Neural progenitor cell (in vitro differentiated cells): ENCODE data around the gene POLN. TPM values are rescaled to one million over a fixed set of nuclear protein-coding genes. Genes with fewer than 3 reads are reported as not detected.

ENCODE experiments used
- DNase-seq: peaks from one replicate; pipeline ENCODE4 v3.0.0-alpha.2; 2016; ENCODE audit warnings: low spot score
- H2AFZ ChIP-seq: fragments of 200-600 bp; sonication (generic); replicated peaks from 2 replicates; pipeline ENCODE4 v1.6.1; 2016; ENCODE audit warnings: antibody characterized with exemption
- H3F3A ChIP-seq: fragments of 200-600 bp; sonication (generic); 2 replicates; pipeline ENCODE4 v1.6.1; 2016; ENCODE audit warnings: antibody characterized with exemption, low read depth
- H3K27ac ChIP-seq: fragments of 200-600 bp; sonication (generic); 2 replicates; pipeline ENCODE4 v1.5.1; 2016; ENCODE audit warnings: mild to moderate bottlenecking
- H3K27me3 ChIP-seq: fragments of 200-600 bp; sonication (generic); 2 replicates; pipeline ENCODE4 v1.6.1; 2016; ENCODE audit warnings: mild to moderate bottlenecking, moderate library complexity
- H3K36me3 ChIP-seq: fragments of 200-600 bp; sonication (generic); 2 replicates; pipeline ENCODE4 v1.5.1; 2016
- H3K4me1 ChIP-seq: fragments of 200-600 bp; sonication (generic); 2 replicates; pipeline ENCODE4 v1.6.1; 2016; ENCODE audit warnings: mixed run types
- H3K4me2 ChIP-seq: fragments of 200-600 bp; sonication (generic); 2 replicates; pipeline ENCODE4 v1.6.1; 2016
- H3K4me3 ChIP-seq: fragments of 200-600 bp; sonication (generic); 2 replicates; pipeline ENCODE4 v1.5.1; 2016
- H3K79me2 ChIP-seq: fragments of 200-600 bp; sonication (generic); 2 replicates; pipeline ENCODE4 v1.6.1; 2016; ENCODE audit warnings: low read depth
- H3K9ac ChIP-seq: fragments of 200-600 bp; sonication (generic); 2 replicates; pipeline ENCODE4 v1.6.1; 2016
- H3K9me3 ChIP-seq: fragments of 200-600 bp; sonication (generic); 2 replicates; pipeline ENCODE4 v1.5.1; 2016; ENCODE audit warnings: low read depth
- H4K20me1 ChIP-seq: fragments of 200-600 bp; sonication (generic); 2 replicates; pipeline ENCODE4 v1.6.1; 2016; ENCODE audit warnings: low read depth
- H3K27ac Mint-ChIP-seq: 3 replicates; pipeline ENCODE4 v1.8.0; 2021; ENCODE audit warnings: mixed read lengths
- H3K27me3 Mint-ChIP-seq: 2 replicates; pipeline ENCODE4 v1.8.0; 2022; ENCODE audit warnings: low read depth, mild to moderate bottlenecking, inconsistent platforms, moderate library complexity, mixed read lengths; ENCODE audit not compliant: insufficient read depth
- H3K36me3 Mint-ChIP-seq: 3 replicates; pipeline ENCODE4 v1.8.0; 2021; ENCODE audit warnings: mixed read lengths
- H3K4me1 Mint-ChIP-seq: 3 replicates; pipeline ENCODE4 v1.8.0; 2021; ENCODE audit warnings: mixed read lengths
- H3K4me3 Mint-ChIP-seq: 3 replicates; pipeline ENCODE4 v1.8.0; 2021; ENCODE audit warnings: mild to moderate bottlenecking, moderate library complexity, mixed read lengths
- H3K9me3 Mint-ChIP-seq: 3 replicates; pipeline ENCODE4 v1.8.0; 2020; ENCODE audit warnings: mixed read lengths
- CTCF ChIP-seq: fragments of 200-600 bp; sonication (generic); IDR thresholded peaks from 2 replicates; pipeline ENCODE4 v1.5.1; 2017; ENCODE audit warnings: antibody characterized with exemption, mild to moderate bottlenecking
- EZH2 ChIP-seq: fragments of 200-600 bp; sonication (generic); IDR thresholded peaks from 2 replicates; pipeline ENCODE4 v1.6.1; 2017; ENCODE audit warnings: antibody characterized with exemption, mild to moderate bottlenecking, moderate library complexity
- EZH2phosphoT487 ChIP-seq: fragments of 200-600 bp; sonication (generic); IDR thresholded peaks from 2 replicates; pipeline ENCODE4 v1.6.1; 2017; ENCODE audit warnings: antibody characterized with exemption
- total RNA-seq: library from RNA; depleted of rRNA; stranded (reverse); fragments of >200 nt; gene quantifications from 2 replicates; pipeline ENCODE4 v1.2.3, GENCODE V29; 2015; ENCODE audit warnings: low replicate concordance

POLN gene
- total RNA-seq, 1 donor from 2014 or later: 1.7 TPM

GRCh38 chr4:2057382-2058065 is 184.4 kb downstream of the POLN start:
- no peak for DNase-seq
- peak overlapping the region; percentile 74 for H3K4me2 ChIP-seq
- no peak overlapping the region for H3K9ac ChIP-seq
- H3K36me3 ChIP-seq: no peaks in the 10 kb centered on the region
- H3K9me3 ChIP-seq: no peaks in the 10 kb centered on the region
- peaks cover 16% of the 10 kb centered on the region for H3F3A ChIP-seq
- no peak overlapping the region for H3K27ac ChIP-seq
- no peak overlapping the region for H2AFZ ChIP-seq
- TF ChIP-seq CTCF: no peak
- peak; percentile 11 for TF ChIP-seq EZH2
- Mint-ChIP-seq H3K4me3 (peak overlapping the region; percentile 90), H3K4me1 (peaks cover 9% of the 10 kb centered on the region), H3K36me3 (no peaks in the 10 kb centered on the region), H3K9me3 (no peaks in the 10 kb centered on the region), H3K27ac (no peak overlapping the region), H3K27me3 (peaks cover 18% of the 10 kb centered on the region)
- peaks cover 88% of the 10 kb centered on the region for H3K27me3 ChIP-seq
- H4K20me1 ChIP-seq: peaks cover 26% of the 10 kb centered on the region
- H3K4me3 ChIP-seq: peak overlapping the region; percentile 69
- H3K4me1 ChIP-seq: peaks cover 13% of the 10 kb centered on the region
- H3K79me2 ChIP-seq: no peaks in the 10 kb centered on the region

GRCh38 chr4:2054217-2054616 is 187.7 kb downstream of the POLN start:
- no peaks in the 10 kb centered on the region for H4K20me1 ChIP-seq
- H3K4me3 ChIP-seq: no peak overlapping the region
- H3K27ac ChIP-seq: no peak overlapping the region
- H3K27ac Mint-ChIP-seq: no peak overlapping the region
- no peaks in the 10 kb centered on the region for H3K36me3 ChIP-seq
- peaks cover 72% of the 10 kb centered on the region for H3K27me3 ChIP-seq
- no peaks in the 10 kb centered on the region for H3K36me3 Mint-ChIP-seq
- no peak overlapping the region for H3K4me3 Mint-ChIP-seq
- no peak overlapping the region for H3K4me2 ChIP-seq
- H3K9ac ChIP-seq: no peak overlapping the region
- H3F3A ChIP-seq: peaks cover 6% of the 10 kb centered on the region
- TF ChIP-seq EZH2 (no peak), CTCF (no peak), EZH2phosphoT487 (no peak)
- no peaks in the 10 kb centered on the region for H3K4me1 ChIP-seq
- no peaks in the 10 kb centered on the region for H3K9me3 ChIP-seq
- DNase-seq: no peak
- peaks cover 18% of the 10 kb centered on the region for H3K27me3 Mint-ChIP-seq
- H3K9me3 Mint-ChIP-seq: no peaks in the 10 kb centered on the region
- no peak overlapping the region for H2AFZ ChIP-seq
- H3K4me1 Mint-ChIP-seq: peaks cover 12% of the 10 kb centered on the region
- H3K79me2 ChIP-seq: no peaks in the 10 kb centered on the region

- H3K9ac ChIP-seq: no peak overlapping the region
- H3K4me3 ChIP-seq: no peak overlapping the region
- H3F3A ChIP-seq: no peaks in the 10 kb centered on the region
- H4K20me1 ChIP-seq: no peaks in the 10 kb centered on the region
- H3K79me2 ChIP-seq: no peaks in the 10 kb centered on the region
- Mint-ChIP-seq H3K27me3 (peaks cover 12% of the 10 kb centered on the region), H3K4me3 (no peak overlapping the region), H3K36me3 (no peaks in the 10 kb centered on the region), H3K9me3 (no peaks in the 10 kb centered on the region), H3K27ac (no peak overlapping the region), H3K4me1 (peaks cover 5% of the 10 kb centered on the region)
- H3K9me3 ChIP-seq: no peaks in the 10 kb centered on the region
- no peak overlapping the region for H3K27ac ChIP-seq
- H3K4me1 ChIP-seq: no peaks in the 10 kb centered on the region
- no peaks in the 10 kb centered on the region for H3K36me3 ChIP-seq
- no peak overlapping the region for H2AFZ ChIP-seq
- peaks cover 45% of the 10 kb centered on the region for H3K27me3 ChIP-seq
- DNase-seq: peak; percentile 1
- no peak for TF ChIP-seq EZH2phosphoT487
- TF ChIP-seq EZH2: no peak
- no peak for TF ChIP-seq CTCF
- no peak overlapping the region for H3K4me2 ChIP-seq
Measured at GRCh38 chr4:2051086-2051485, 190.8 kb downstream of the POLN start.
